HCT116 (cell line): ENCODE results near the gene ELFN2. TPM values are rescaled to one million over a fixed set of nuclear protein-coding genes. Genes with fewer than 3 reads are reported as not detected.

Experiments
- ATAC-seq: fragments of 200-7000 bp; cut with Tn5 transposase; 2 replicates; pipeline ENCODE4 v1.9.1; 2020; ENCODE audit warnings: mild to moderate bottlenecking, moderate library complexity
- BruUV-seq: library from RNA; stranded (reverse); fragments of 400-500 nt; replicated peaks from 2 replicates; lab custom pipeline; 2021; lab: Mats Ljungman, UMichigan
- CTCF ChIA-PET: fragments of 300-600 bp; sonication (Branson Sonifier 250); formaldehyde crosslinking; loops from one replicate; lab custom pipeline; 2021; ENCODE audit warnings: antibody characterized with exemption; lab: Charles Lee
- POLR2A ChIA-PET: fragments of 300-600, 350-600 bp; sonication (Branson Sonifier 250); formaldehyde crosslinking; loops from one replicate; lab custom pipeline; 2021; ENCODE audit warnings: antibody characterized with exemption; lab: Charles Lee
- RAD21 ChIA-PET, 2 experiments: fragments of 300-600 bp; sonication (Branson Sonifier 250); formaldehyde crosslinking; loops; one replicate each; lab custom pipeline; 2023; ENCODE audit warnings: low total read pairs in 2 of 2; ENCODE audit not compliant: uncharacterized antibody in 2 of 2, unreplicated experiment in 2 of 2, low non-redundant PET in 1 of 2; lab: Charles Lee
- DNase-seq: peaks from one replicate; pipeline ENCODE4 v3.0.0-alpha.2; 2010; ENCODE audit warnings: low read depth, low spot score
- H2AFZ ChIP-seq: fragments of 200-600 bp; shearing (Covaris generic), sonication (generic); 2 replicates; pipeline ENCODE4 v1.6.1; 2017; ENCODE audit warnings: low read depth, mixed run types, mixed read lengths, antibody characterized with exemption, low read length; ENCODE audit not compliant: poor library complexity, severe bottlenecking
- H3K27ac ChIP-seq: 2 replicates; pipeline ENCODE4 v1.5.1; 2012; ENCODE audit warnings: low read depth, low read length
- H3K27me3 ChIP-seq: fragments of 200-600 bp; sonication (generic); 2 replicates; pipeline ENCODE4 v1.6.1; 2016; ENCODE audit warnings: mixed run types, low read length, mixed read lengths; ENCODE audit not compliant: insufficient read depth
- H3K36me3 ChIP-seq, 2 experiments: fragments of 200-500 bp in 1 of 2; fragments of 200-600 bp in 1 of 2; sonication (Bioruptor generic) in 1 of 2; sonication (generic) in 1 of 2; 2 replicates each; pipeline versions ENCODE4 v1.5.1 to v1.6.1; 2014 to 2016; ENCODE audit warnings: low read length in 2 of 2, inconsistent platforms in 1 of 2, mixed read lengths in 1 of 2, mixed run types in 1 of 2; ENCODE audit not compliant: insufficient read depth in 2 of 2, control insufficient read depth in 1 of 2
- H3K4me1 ChIP-seq, 2 experiments: fragments of 200-600 bp in 1 of 2; sonication (generic) in 1 of 2; 2 replicates each; pipeline versions ENCODE4 v1.5.1 to v1.6.1; 2012 to 2017; ENCODE audit warnings: low read length in 2 of 2, inconsistent platforms in 1 of 2, mild to moderate bottlenecking in 1 of 2, mixed read lengths in 1 of 2, mixed run types in 1 of 2, moderate library complexity in 1 of 2; ENCODE audit not compliant: insufficient read depth in 2 of 2, control insufficient read depth in 1 of 2
- H3K4me2 ChIP-seq: fragments of 200-600 bp; sonication (generic); 2 replicates; pipeline ENCODE4 v1.6.1; 2017; ENCODE audit warnings: mixed run types, low read length, mixed read lengths
- H3K4me3 ChIP-seq, 2 experiments: fragments of 200-600 bp in 1 of 2; sonication (generic) in 1 of 2; replicated peaks in 1 of 2; 2 replicates each; pipeline ENCODE4 v1.5.1; 2011 to 2016; ENCODE audit warnings: low read length in 2 of 2, control low read depth in 1 of 2, low read depth in 1 of 2, mild to moderate bottlenecking in 1 of 2, mixed read lengths in 1 of 2, mixed run types in 1 of 2
- H3K79me2 ChIP-seq: fragments of 200-600 bp; sonication (generic); 2 replicates; pipeline ENCODE4 v1.6.1; 2017; ENCODE audit warnings: mild to moderate bottlenecking, mixed run types, low read length, moderate library complexity, mixed read lengths; ENCODE audit not compliant: insufficient read depth
- H3K9ac ChIP-seq: fragments of 200-600 bp; sonication (generic); 2 replicates; pipeline ENCODE4 v1.6.1; 2016; ENCODE audit warnings: low read length, mixed read lengths
- H3K9me2 ChIP-seq: fragments of 200-600 bp; sonication (generic), shearing (Covaris generic); 2 replicates; pipeline ENCODE4 v1.6.1; 2017; ENCODE audit warnings: mixed run types, mild to moderate bottlenecking, moderate library complexity; ENCODE audit not compliant: insufficient read depth
- H3K9me3 ChIP-seq, 2 experiments: fragments of 200-500 bp in 1 of 2; fragments of 200-600 bp in 1 of 2; sonication (Bioruptor generic) in 1 of 2; sonication (generic) in 1 of 2; 2 replicates each; pipeline ENCODE4 v1.6.1; 2014 to 2017; ENCODE audit warnings: low read length in 2 of 2, mixed read lengths in 2 of 2, inconsistent platforms in 1 of 2, low read depth in 1 of 2, mild to moderate bottlenecking in 1 of 2, mixed run types in 1 of 2, moderate library complexity in 1 of 2; ENCODE audit not compliant: control insufficient read depth in 1 of 2, insufficient read depth in 1 of 2
- H4K20me1 ChIP-seq: fragments of 200-600 bp; sonication (generic), shearing (Covaris generic); 2 replicates; pipeline ENCODE4 v1.6.1; 2017; ENCODE audit warnings: mixed run types, mild to moderate bottlenecking, moderate library complexity; ENCODE audit not compliant: insufficient read depth
- CEBPB ChIP-seq: IDR thresholded peaks from 2 replicates; pipeline ENCODE4 v1.6.1; 2012; ENCODE audit warnings: low read depth
- EGR1 ChIP-seq: IDR thresholded peaks from 2 replicates; pipeline ENCODE4 v1.6.1; 2012; ENCODE audit warnings: low read depth
- EZH2phosphoT487 ChIP-seq: fragments of 200-600 bp; IDR thresholded peaks from 2 replicates; pipeline ENCODE4 v1.6.1; 2018; ENCODE audit warnings: antibody characterized with exemption, borderline replicate concordance
- FOSL1 ChIP-seq: IDR thresholded peaks from 2 replicates; pipeline ENCODE4 v1.6.1; 2012; ENCODE audit warnings: low read depth
- JUND ChIP-seq: IDR thresholded peaks from 2 replicates; pipeline ENCODE4 v1.6.1; 2012
- POLR2AphosphoS5 ChIP-seq: IDR thresholded peaks from 2 replicates; pipeline ENCODE4 v1.6.1; 2011; ENCODE audit warnings: mild to moderate bottlenecking, low read depth, low read length, moderate library complexity
- RAD21 ChIP-seq: IDR thresholded peaks from 2 replicates; pipeline ENCODE4 v1.6.1; 2012; ENCODE audit warnings: low read depth, mild to moderate bottlenecking
- SIN3A ChIP-seq: IDR thresholded peaks from 2 replicates; pipeline ENCODE4 v1.6.1; 2012; ENCODE audit warnings: low read depth
- TCF7L2 ChIP-seq: IDR thresholded peaks from 2 replicates; pipeline ENCODE4 v1.7.0; 2011; ENCODE audit warnings: borderline replicate concordance, inconsistent platforms; ENCODE audit not compliant: insufficient read depth, insufficient read length; ENCODE audit errors: extremely low read depth
- ZNF274 ChIP-seq: fragments of 200-500 bp; sonication (Bioruptor generic); IDR thresholded peaks from 2 replicates; pipeline ENCODE4 v1.6.1; 2014; ENCODE audit warnings: mild to moderate bottlenecking, low read depth, low read length, inconsistent platforms
- intact Hi-C: fragments of 100-400 bp; cut with micrococcal nuclease; formaldehyde crosslinking; loops from 2 replicates; pipeline ENCODE4 v1.10.0; 2022
- total RNA-seq: library from RNA; stranded (reverse); gene quantifications from one replicate; pipeline ENCODE4 v1.2.1, GENCODE V29; 2021; ENCODE audit not compliant: unreplicated experiment
- TF ChIP-seq, protein P1 (sequence below), 3 experiments: fragments of 200-600 bp in 1 of 3; sonication (generic) in 1 of 3; IDR thresholded peaks in 2 of 3; conservative IDR thresholded peaks in 1 of 3; 2 replicates each; pipeline ENCODE4 v1.5.1; 2012 to 2017; ENCODE audit warnings: low read depth in 2 of 3, low read length in 2 of 3, antibody characterized with exemption in 1 of 3, borderline replicate concordance in 1 of 3, control low read depth in 1 of 3, mild to moderate bottlenecking in 1 of 3, mixed read lengths in 1 of 3, mixed run types in 1 of 3, moderate library complexity in 1 of 3; ENCODE audit not compliant: insufficient read depth in 1 of 3
- TF ChIP-seq, protein P2 (sequence below): IDR thresholded peaks from 2 replicates; pipeline ENCODE4 v1.6.1; 2012; ENCODE audit warnings: low read depth

Gene ELFN2
- total RNA-seq, 1 experiment from 2014 or later: 45.4 TPM

GRCh38 chr22:37448516-37449127, 21.3 kb upstream of the ELFN2 start (continued):
- TF ChIP-seq, protein P1, sequence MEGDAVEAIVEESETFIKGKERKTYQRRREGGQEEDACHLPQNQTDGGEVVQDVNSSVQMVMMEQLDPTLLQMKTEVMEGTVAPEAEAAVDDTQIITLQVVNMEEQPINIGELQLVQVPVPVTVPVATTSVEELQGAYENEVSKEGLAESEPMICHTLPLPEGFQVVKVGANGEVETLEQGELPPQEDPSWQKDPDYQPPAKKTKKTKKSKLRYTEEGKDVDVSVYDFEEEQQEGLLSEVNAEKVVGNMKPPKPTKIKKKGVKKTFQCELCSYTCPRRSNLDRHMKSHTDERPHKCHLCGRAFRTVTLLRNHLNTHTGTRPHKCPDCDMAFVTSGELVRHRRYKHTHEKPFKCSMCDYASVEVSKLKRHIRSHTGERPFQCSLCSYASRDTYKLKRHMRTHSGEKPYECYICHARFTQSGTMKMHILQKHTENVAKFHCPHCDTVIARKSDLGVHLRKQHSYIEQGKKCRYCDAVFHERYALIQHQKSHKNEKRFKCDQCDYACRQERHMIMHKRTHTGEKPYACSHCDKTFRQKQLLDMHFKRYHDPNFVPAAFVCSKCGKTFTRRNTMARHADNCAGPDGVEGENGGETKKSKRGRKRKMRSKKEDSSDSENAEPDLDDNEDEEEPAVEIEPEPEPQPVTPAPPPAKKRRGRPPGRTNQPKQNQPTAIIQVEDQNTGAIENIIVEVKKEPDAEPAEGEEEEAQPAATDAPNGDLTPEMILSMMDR (IDR thresholded peaks at IDR 0.05 in 2 of 3, conservative IDR thresholded peaks at IDR 0.05 in 1 of 3; ENCODE audit: borderline replicate concordance in 1 of 3, insufficient read depth in 1 of 3, low read depth in 2 of 3, low read length in 2 of 3): no peak
- TF ChIP-seq JUND (no peak), POLR2AphosphoS5 (no peak), EZH2phosphoT487 (no peak)
- TF ChIP-seq, all 23 proteins: peak for 0

DNA sequence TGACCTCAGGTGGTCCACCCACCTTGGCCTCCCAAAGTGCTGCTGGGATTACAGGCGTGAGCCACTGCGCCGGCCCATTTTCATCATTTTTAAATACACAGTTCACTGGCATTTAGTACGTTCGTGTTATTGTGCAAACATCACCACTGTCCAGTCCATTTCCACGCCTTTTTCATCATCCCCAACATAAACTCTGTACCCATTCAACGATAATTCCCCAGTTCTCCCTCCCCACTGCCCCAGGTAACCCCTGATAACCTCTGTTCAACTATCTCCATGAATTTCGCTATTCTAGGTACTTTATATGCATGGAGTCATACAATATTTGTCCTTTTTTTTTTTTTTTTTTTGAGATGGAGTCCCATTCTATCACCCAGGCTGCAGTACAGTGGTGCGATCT, 18.2 kb upstream of the ELFN2 start:
- BruUV-seq: no TSS peak
- CTCF ChIA-PET: no interaction called here
- ATAC-seq: no peak

More for the DNA sequence above, 18.2 kb upstream of the ELFN2 start:
- H3K9ac ChIP-seq: no peak overlapping the region
- TF ChIP-seq, protein P2, sequence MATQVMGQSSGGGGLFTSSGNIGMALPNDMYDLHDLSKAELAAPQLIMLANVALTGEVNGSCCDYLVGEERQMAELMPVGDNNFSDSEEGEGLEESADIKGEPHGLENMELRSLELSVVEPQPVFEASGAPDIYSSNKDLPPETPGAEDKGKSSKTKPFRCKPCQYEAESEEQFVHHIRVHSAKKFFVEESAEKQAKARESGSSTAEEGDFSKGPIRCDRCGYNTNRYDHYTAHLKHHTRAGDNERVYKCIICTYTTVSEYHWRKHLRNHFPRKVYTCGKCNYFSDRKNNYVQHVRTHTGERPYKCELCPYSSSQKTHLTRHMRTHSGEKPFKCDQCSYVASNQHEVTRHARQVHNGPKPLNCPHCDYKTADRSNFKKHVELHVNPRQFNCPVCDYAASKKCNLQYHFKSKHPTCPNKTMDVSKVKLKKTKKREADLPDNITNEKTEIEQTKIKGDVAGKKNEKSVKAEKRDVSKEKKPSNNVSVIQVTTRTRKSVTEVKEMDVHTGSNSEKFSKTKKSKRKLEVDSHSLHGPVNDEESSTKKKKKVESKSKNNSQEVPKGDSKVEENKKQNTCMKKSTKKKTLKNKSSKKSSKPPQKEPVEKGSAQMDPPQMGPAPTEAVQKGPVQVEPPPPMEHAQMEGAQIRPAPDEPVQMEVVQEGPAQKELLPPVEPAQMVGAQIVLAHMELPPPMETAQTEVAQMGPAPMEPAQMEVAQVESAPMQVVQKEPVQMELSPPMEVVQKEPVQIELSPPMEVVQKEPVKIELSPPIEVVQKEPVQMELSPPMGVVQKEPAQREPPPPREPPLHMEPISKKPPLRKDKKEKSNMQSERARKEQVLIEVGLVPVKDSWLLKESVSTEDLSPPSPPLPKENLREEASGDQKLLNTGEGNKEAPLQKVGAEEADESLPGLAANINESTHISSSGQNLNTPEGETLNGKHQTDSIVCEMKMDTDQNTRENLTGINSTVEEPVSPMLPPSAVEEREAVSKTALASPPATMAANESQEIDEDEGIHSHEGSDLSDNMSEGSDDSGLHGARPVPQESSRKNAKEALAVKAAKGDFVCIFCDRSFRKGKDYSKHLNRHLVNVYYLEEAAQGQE: no peak
- TF ChIP-seq POLR2AphosphoS5 (no peak), CEBPB (no peak), EGR1 (no peak), ZNF274 (no peak), JUND (no peak), FOSL1 (no peak), SIN3A (no peak), TCF7L2 (no peak), RAD21 (no peak)
- H3K36me3 ChIP-seq: no peaks in the 10 kb centered on the region
- intact Hi-C loops: no loop called here
- no peak overlapping the region for H3K27ac ChIP-seq
- no peak overlapping the region for H2AFZ ChIP-seq
- no peak overlapping the region for H3K4me2 ChIP-seq
- no peaks in the 10 kb centered on the region for H3K79me2 ChIP-seq
- H3K27me3 ChIP-seq: no peaks in the 10 kb centered on the region
- DNase-seq: no peak
- H3K9me3 ChIP-seq: peaks cover 0 to 9% of the 10 kb centered on the region in 2 experiments; a peak in 1 of 4 replicates
- POLR2A ChIA-PET: interaction anchor here (0.7 to 1.2 kb wide), 2 partner anchors 9 to 21 kb away, joined by 3 to 4 read pairs; no protein-coding TSS in a partner anchor
- RAD21 ChIA-PET: no interaction called here
- H4K20me1 ChIP-seq: no peaks in the 10 kb centered on the region
- H3K4me3 ChIP-seq: no peak overlapping the region
- no peaks in the 10 kb centered on the region for H3K9me2 ChIP-seq
- H3K4me1 ChIP-seq: peaks cover 32 to 75% of the 10 kb centered on the region in 2 experiments
